Endothelial cell of umbilical vein (primary cell): Measurements from ENCODE around the gene ATF3. TPM values are rescaled to one million over a fixed set of nuclear protein-coding genes. Genes with fewer than 3 reads are reported as not detected.

ENCODE experiments used
- BruUV-seq: library from RNA; stranded (reverse); fragments of 400-500 nt; replicated peaks from 2 replicates; lab custom pipeline; 2021; lab: Mats Ljungman, UMichigan
- CTCF ChIA-PET: fragments of 300-600, 350-600 bp; sonication (Branson Sonifier 250); formaldehyde crosslinking; loops from one replicate; lab custom pipeline; 2021; ENCODE audit warnings: antibody characterized with exemption, inconsistent platforms; lab: Charles Lee
- POLR2A ChIA-PET: fragments of 300-600, 350-600 bp; sonication (Branson Sonifier 250); formaldehyde crosslinking; loops from one replicate; lab custom pipeline; 2021; ENCODE audit warnings: antibody characterized with exemption, inconsistent platforms; lab: Charles Lee
- DNase-seq: peaks from one replicate; pipeline ENCODE4 v3.0.0-alpha.2; 2011; ENCODE audit warnings: low read depth, low spot score
- FAIRE-seq: peaks from 2 replicates; lab custom pipeline; 2011; peaks lifted over from hg19 to GRCh38; lab: Jason Lieb, UNC
- H2AFZ ChIP-seq: 2 replicates; pipeline ENCODE4 v1.6.0; 2012; ENCODE audit warnings: low read depth, low read length, control low read depth, inconsistent platforms
- H3K27ac ChIP-seq: 2 replicates; pipeline ENCODE4 v1.5.1; 2011; ENCODE audit warnings: low read depth, mild to moderate bottlenecking, control low read depth, low read length, moderate library complexity; ENCODE audit not compliant: insufficient read depth
- H3K27me3 ChIP-seq, 2 experiments: 2 replicates each; pipeline versions ENCODE4 v1.6.0 to v1.6.1; 2011; ENCODE audit warnings: low read length in 2 of 2, mixed read lengths in 1 of 2; ENCODE audit not compliant: control insufficient read depth in 2 of 2, insufficient read depth in 2 of 2
- H3K36me3 ChIP-seq, 2 experiments: 2 replicates in 1 of 2; 3 replicates in 1 of 2; pipeline ENCODE4 v1.5.1; 2011; ENCODE audit warnings: low read length in 2 of 2, mild to moderate bottlenecking in 1 of 2, moderate library complexity in 1 of 2; ENCODE audit not compliant: control insufficient read depth in 2 of 2, insufficient read depth in 2 of 2; ENCODE audit errors: extremely low read depth in 1 of 2
- H3K4me1 ChIP-seq: 3 replicates; pipeline ENCODE4 v1.5.1; 2011; ENCODE audit warnings: mild to moderate bottlenecking, low read length; ENCODE audit not compliant: control insufficient read depth, insufficient read depth; ENCODE audit errors: extremely low read depth
- H3K4me2 ChIP-seq: 2 replicates; pipeline ENCODE4 v1.6.1; 2011; ENCODE audit warnings: low read length, control low read depth, mixed read lengths; ENCODE audit not compliant: insufficient read depth
- H3K4me3 ChIP-seq, 3 experiments: fragments of 200-600 bp in 1 of 3; sonication (generic), shearing (Covaris generic) in 1 of 3; replicated peaks in 1 of 3; 2 replicates each; pipeline ENCODE4 v1.5.1; 2011 to 2016; ENCODE audit warnings: control low read depth in 3 of 3, low read length in 3 of 3, mild to moderate bottlenecking in 2 of 3, inconsistent platforms in 1 of 3, low read depth in 1 of 3, moderate library complexity in 1 of 3; ENCODE audit not compliant: insufficient read depth in 1 of 3
- H3K79me2 ChIP-seq: 2 replicates; pipeline ENCODE4 v1.6.0; 2012; ENCODE audit warnings: low read length, inconsistent platforms; ENCODE audit not compliant: control insufficient read depth, insufficient read depth
- H3K9ac ChIP-seq: replicated peaks from 2 replicates; pipeline ENCODE3; 2011; ENCODE audit warnings: low read length, control low read depth; ENCODE audit not compliant: insufficient read depth; ENCODE audit errors: extremely low read depth
- H3K9me1 ChIP-seq: replicated peaks from 3 replicates; pipeline ENCODE4 v1.6.0; 2011; ENCODE audit warnings: mild to moderate bottlenecking, low read length; ENCODE audit not compliant: control insufficient read depth, insufficient read depth; ENCODE audit errors: extremely low read depth
- H3K9me3 ChIP-seq: replicated peaks from 2 replicates; pipeline ENCODE4 v1.5.1; 2012; ENCODE audit warnings: low read length, inconsistent platforms; ENCODE audit not compliant: control insufficient read depth, insufficient read depth
- H4K20me1 ChIP-seq: replicated peaks from 2 replicates; pipeline ENCODE3; 2011; ENCODE audit warnings: mild to moderate bottlenecking, low read length; ENCODE audit not compliant: control insufficient read depth, insufficient read depth; ENCODE audit errors: extremely low read depth
- EZH2 ChIP-seq: IDR thresholded peaks from 2 replicates; pipeline ENCODE4 v1.6.1; 2012; ENCODE audit warnings: borderline replicate concordance, low read depth, mild to moderate bottlenecking, moderate library complexity, low read length, inconsistent platforms; ENCODE audit not compliant: severe bottlenecking
- FOS ChIP-seq: IDR thresholded peaks from 2 replicates; pipeline ENCODE4 v1.6.1; 2011; ENCODE audit warnings: mild to moderate bottlenecking, low read length, moderate library complexity, borderline replicate concordance; ENCODE audit not compliant: insufficient read depth
- GATA2 ChIP-seq: IDR thresholded peaks from 2 replicates; pipeline ENCODE4 v1.7.0; 2011; ENCODE audit warnings: low read depth, mild to moderate bottlenecking, moderate library complexity, mixed read lengths, low read length; ENCODE audit not compliant: insufficient read length, insufficient read depth
- JUN ChIP-seq: IDR thresholded peaks from 2 replicates; pipeline ENCODE4 v1.6.1; 2011; ENCODE audit warnings: borderline replicate concordance, low read depth; ENCODE audit not compliant: insufficient read length, insufficient read depth
- POLR2A ChIP-seq: IDR thresholded peaks from 2 replicates; pipeline ENCODE4 v1.6.1; 2012; ENCODE audit warnings: low read depth, mild to moderate bottlenecking, control low read depth, low read length
- POLR2AphosphoS5 ChIP-seq: IDR thresholded peaks from 2 replicates; pipeline ENCODE4 v1.6.1; 2012; ENCODE audit warnings: low read depth, mild to moderate bottlenecking, control low read depth, low read length, moderate library complexity; ENCODE audit not compliant: insufficient read depth
- dilution Hi-C: fragments of 300-500 bp; cut with MboI; formaldehyde crosslinking; loops from one replicate; pipeline ENCODE4 v1.15.0; 2019; ENCODE audit warnings: low sequenced_read_pairs; ENCODE audit not compliant: extremely low pct_ligation_motif_present
- intact Hi-C: fragments of 100-400 bp; cut with micrococcal nuclease; formaldehyde crosslinking; loops from one replicate; pipeline ENCODE4 v1.10.0; 2022
- polyA plus RNA-seq, 4 experiments: library from polyadenylated mRNA; depleted of rRNA in 3 of 4; stranded (reverse) in 3 of 4; unstranded in 1 of 4; fragments of >200 nt; gene quantifications; 2 replicates each; pipeline versions ENCODE4 v1.2.1 to v1.2.3, GENCODE V29; 2011 to 2012; ENCODE audit warnings: missing spikeins in 1 of 4
- total RNA-seq: library from RNA; stranded (reverse); gene quantifications from 2 replicates; pipeline ENCODE4 v1.2.3, GENCODE V29; 2021
- TF ChIP-seq, protein P1 (sequence below): IDR thresholded peaks from 2 replicates; pipeline ENCODE4 v1.6.1; 2011; ENCODE audit not compliant: insufficient read depth, insufficient read length
- TF ChIP-seq, protein P2 (sequence below), 2 donors: IDR thresholded peaks; 1 replicate in 1 of 2; 2 replicates in 1 of 2; pipeline ENCODE4 v1.5.1; 2011; ENCODE audit warnings: low read length in 2 of 2, mild to moderate bottlenecking in 2 of 2, moderate library complexity in 2 of 2, control low read depth in 1 of 2, inconsistent platforms in 1 of 2, low read depth in 1 of 2; ENCODE audit not compliant: insufficient read depth in 1 of 2; ENCODE audit errors: extremely low read depth in 1 of 2

ATF3 gene
- total and polyA plus RNA-seq, 2 donors (not counting 3 experiments of a cell fraction or from before 2014, with no cell fraction given): 6.1 to 17.1 TPM

DNA sequence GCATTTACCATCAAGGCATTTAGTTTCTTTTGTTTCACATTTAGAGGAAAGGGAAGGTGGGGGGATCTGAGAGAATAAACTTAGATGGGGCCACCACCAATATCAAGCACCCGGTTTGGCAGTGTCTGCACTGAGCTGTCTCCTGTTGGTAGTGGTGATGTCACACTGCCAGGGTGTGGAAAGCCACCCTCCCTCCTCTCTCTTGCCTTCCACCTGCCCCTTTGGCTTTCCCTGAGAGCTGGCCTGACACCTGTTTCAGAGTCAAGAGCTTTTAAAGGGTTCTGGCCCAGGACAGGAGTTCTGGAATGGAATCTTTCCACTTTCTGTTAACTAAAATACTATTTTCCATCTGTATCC is 13.4 kb downstream of the ATF3 start:
- no peak overlapping the region for H3K9ac ChIP-seq
- no peak overlapping the region for H2AFZ ChIP-seq
- H3K9me1 ChIP-seq: no peaks in the 10 kb centered on the region
- peaks cover 0 to 8% of the 10 kb centered on the region in 2 experiments for H3K27me3 ChIP-seq
- dilution Hi-C loops: no loop called here
- DNase-seq (no peak), FAIRE-seq (no peak)
- H3K9me3 ChIP-seq: no peaks in the 10 kb centered on the region
- TF ChIP-seq POLR2AphosphoS5 (no peak), FOS (no peak), JUN (no peak), EZH2 (no peak), GATA2 (no peak), POLR2A (no peak)
- TF ChIP-seq, protein P1, sequence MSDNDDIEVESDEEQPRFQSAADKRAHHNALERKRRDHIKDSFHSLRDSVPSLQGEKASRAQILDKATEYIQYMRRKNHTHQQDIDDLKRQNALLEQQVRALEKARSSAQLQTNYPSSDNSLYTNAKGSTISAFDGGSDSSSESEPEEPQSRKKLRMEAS: no peak
- TF ChIP-seq, protein P2, sequence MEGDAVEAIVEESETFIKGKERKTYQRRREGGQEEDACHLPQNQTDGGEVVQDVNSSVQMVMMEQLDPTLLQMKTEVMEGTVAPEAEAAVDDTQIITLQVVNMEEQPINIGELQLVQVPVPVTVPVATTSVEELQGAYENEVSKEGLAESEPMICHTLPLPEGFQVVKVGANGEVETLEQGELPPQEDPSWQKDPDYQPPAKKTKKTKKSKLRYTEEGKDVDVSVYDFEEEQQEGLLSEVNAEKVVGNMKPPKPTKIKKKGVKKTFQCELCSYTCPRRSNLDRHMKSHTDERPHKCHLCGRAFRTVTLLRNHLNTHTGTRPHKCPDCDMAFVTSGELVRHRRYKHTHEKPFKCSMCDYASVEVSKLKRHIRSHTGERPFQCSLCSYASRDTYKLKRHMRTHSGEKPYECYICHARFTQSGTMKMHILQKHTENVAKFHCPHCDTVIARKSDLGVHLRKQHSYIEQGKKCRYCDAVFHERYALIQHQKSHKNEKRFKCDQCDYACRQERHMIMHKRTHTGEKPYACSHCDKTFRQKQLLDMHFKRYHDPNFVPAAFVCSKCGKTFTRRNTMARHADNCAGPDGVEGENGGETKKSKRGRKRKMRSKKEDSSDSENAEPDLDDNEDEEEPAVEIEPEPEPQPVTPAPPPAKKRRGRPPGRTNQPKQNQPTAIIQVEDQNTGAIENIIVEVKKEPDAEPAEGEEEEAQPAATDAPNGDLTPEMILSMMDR (IDR thresholded peaks at IDR 0.05; ENCODE audit: extremely low read depth in 1 of 2, insufficient read depth in 1 of 2, low read depth in 1 of 2, low read length in 2 of 2): no peak
- H4K20me1 ChIP-seq: no peaks in the 10 kb centered on the region
- intact Hi-C loops: loop anchor here (1.0 to 2.0 kb wide), 2 partner anchors 13 to 14 kb away; partner anchors contain the start of gene ATF3
- BruUV-seq: no TSS peak
- CTCF ChIA-PET: interaction anchor here (0.7 to 1.5 kb wide), 7 partner anchors 11 to 145 kb away, joined by 3 to 7 read pairs (median 3); no protein-coding TSS in a partner anchor
- no peak overlapping the region for H3K27ac ChIP-seq
- H3K79me2 ChIP-seq: no peaks in the 10 kb centered on the region
- H3K4me1 ChIP-seq: peaks cover 13% of the 10 kb centered on the region
- H3K36me3 ChIP-seq: peaks cover 0 to 2% of the 10 kb centered on the region in 2 experiments
- POLR2A ChIA-PET: interaction anchor here (2.7 kb wide), 1 partner anchor 14 kb away, joined by 12 read pairs; the partner anchor contains the start of gene ATF3
- no peak overlapping the region for H3K4me3 ChIP-seq
- peak overlapping the region; percentile 7 for H3K4me2 ChIP-seq
